Breast epithelium (tissue), 4 donors: ENCODE data around the gene ZNF653. TPM values are rescaled to one million over a fixed set of nuclear protein-coding genes. Genes with fewer than 3 reads are reported as not detected.
"Not testable (repeated sequence)": the region's sequence is repeated elsewhere in the genome, so short reads cannot be mapped to it uniquely, and the experiment has no call there.

Experiments
- DNase-seq, 2 donors: peaks; one replicate each; pipeline ENCODE4 v3.0.0-alpha.2; 2019; ENCODE audit warnings: low spot score in 2 of 2
- H3K27ac ChIP-seq, 2 donors: fragments of 200-600 bp; sonication (generic) in 1 of 2; one replicate each; pipeline ENCODE4 v1.5.1; 2016 to 2019; ENCODE audit warnings: mild to moderate bottlenecking in 1 of 2
- H3K27me3 ChIP-seq, 2 donors: fragments of 200-600 bp; sonication (generic) in 1 of 2; one replicate each; pipeline versions ENCODE4 v1.5.1 to v1.6.0; 2017 to 2019; ENCODE audit warnings: control low read depth in 1 of 2, mild to moderate bottlenecking in 1 of 2
- H3K36me3 ChIP-seq: fragments of 200-600 bp; one replicate; pipeline ENCODE4 v1.5.1; 2019
- H3K4me1 ChIP-seq, 2 donors: fragments of 200-600 bp; sonication (generic); one replicate each; pipeline ENCODE4 v1.5.1; 2016 to 2019; ENCODE audit warnings: control low read depth in 1 of 2
- H3K4me3 ChIP-seq, 3 donors: fragments of 200-600 bp; sonication (generic); 1 replicate in 2 of 3; 2 replicates in 1 of 3; pipeline ENCODE4 v1.5.1; 2016 to 2019; ENCODE audit warnings: mild to moderate bottlenecking in 3 of 3, moderate library complexity in 2 of 3
- H3K9me3 ChIP-seq, 2 donors: fragments of 200-600 bp; sonication (generic) in 1 of 2; one replicate each; pipeline ENCODE4 v1.5.1; 2016 to 2019; ENCODE audit warnings: control low read depth in 1 of 2
- POLR2A ChIP-seq: fragments of 450-650 bp; IDR thresholded peaks from one replicate; pipeline ENCODE4 v1.6.1; 2016; ENCODE audit warnings: antibody characterized with exemption, mild to moderate bottlenecking, moderate library complexity
- POLR2AphosphoS5 ChIP-seq, 3 donors: sonication (generic); formaldehyde crosslinking; IDR thresholded peaks; one replicate each; pipeline ENCODE4 v1.6.1; 2017; ENCODE audit warnings: antibody characterized with exemption in 3 of 3
- intact Hi-C: fragments of 100-400 bp; cut with DNase I; formaldehyde crosslinking; loops from one replicate; pipeline ENCODE4 v1.15.1; 2023; ENCODE audit warnings: low total_unique reads
- total RNA-seq, 3 donors: library from RNA; depleted of rRNA; stranded (reverse); fragments of >200 nt; gene quantifications; one replicate each; pipeline ENCODE4 v1.1.0, GENCODE V29; 2016
- TF ChIP-seq, protein P1 (sequence below), 3 donors: fragments of 450-650 bp; IDR thresholded peaks; one replicate each; pipeline ENCODE4 v1.5.1; 2016 to 2017; ENCODE audit warnings: antibody characterized with exemption in 3 of 3, mild to moderate bottlenecking in 3 of 3, moderate library complexity in 3 of 3

Gene ZNF653
- total RNA-seq, 3 donors from 2014 or later = 3.4 to 14.0 (median 10.8) TPM

DNA sequence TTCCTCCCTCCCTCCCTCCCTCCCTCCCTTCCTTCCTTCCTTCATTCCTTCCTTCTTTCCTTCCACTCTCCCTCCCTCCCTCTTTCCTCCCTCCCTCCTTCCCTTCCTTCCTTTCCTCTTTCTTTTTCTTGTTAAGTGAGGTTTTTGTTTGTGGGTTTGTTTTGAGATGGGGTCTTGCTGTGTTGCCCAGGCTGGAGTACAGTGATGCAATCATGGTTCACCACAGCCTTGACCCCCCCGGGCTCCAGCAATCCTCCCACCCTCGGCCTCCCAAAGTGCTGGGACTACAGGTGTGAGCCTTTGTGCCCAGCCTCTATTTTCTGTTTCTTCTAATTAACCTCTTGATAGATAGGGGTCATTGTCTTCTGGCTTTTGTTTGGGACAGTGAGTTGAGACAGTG lies 44.2 kb downstream of the ZNF653 start:
- Histone ChIP-seq H3K4me1 (no peaks in the 10 kb centered on the region), H3K27me3 (no peaks in the 10 kb centered on the region), H3K27ac (no peak overlapping the region), H3K4me3 (no peak overlapping the region), H3K36me3 (no peaks in the 10 kb centered on the region), H3K9me3 (no peaks in the 10 kb centered on the region)
- TF ChIP-seq POLR2A (no peak), POLR2AphosphoS5 (IDR thresholded peaks at IDR 0.05) (no peak)
- TF ChIP-seq, protein P1, sequence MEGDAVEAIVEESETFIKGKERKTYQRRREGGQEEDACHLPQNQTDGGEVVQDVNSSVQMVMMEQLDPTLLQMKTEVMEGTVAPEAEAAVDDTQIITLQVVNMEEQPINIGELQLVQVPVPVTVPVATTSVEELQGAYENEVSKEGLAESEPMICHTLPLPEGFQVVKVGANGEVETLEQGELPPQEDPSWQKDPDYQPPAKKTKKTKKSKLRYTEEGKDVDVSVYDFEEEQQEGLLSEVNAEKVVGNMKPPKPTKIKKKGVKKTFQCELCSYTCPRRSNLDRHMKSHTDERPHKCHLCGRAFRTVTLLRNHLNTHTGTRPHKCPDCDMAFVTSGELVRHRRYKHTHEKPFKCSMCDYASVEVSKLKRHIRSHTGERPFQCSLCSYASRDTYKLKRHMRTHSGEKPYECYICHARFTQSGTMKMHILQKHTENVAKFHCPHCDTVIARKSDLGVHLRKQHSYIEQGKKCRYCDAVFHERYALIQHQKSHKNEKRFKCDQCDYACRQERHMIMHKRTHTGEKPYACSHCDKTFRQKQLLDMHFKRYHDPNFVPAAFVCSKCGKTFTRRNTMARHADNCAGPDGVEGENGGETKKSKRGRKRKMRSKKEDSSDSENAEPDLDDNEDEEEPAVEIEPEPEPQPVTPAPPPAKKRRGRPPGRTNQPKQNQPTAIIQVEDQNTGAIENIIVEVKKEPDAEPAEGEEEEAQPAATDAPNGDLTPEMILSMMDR (IDR thresholded peaks at IDR 0.05) = no peak
- intact Hi-C loops = no loop called here
- DNase-seq = no peak

DNA sequence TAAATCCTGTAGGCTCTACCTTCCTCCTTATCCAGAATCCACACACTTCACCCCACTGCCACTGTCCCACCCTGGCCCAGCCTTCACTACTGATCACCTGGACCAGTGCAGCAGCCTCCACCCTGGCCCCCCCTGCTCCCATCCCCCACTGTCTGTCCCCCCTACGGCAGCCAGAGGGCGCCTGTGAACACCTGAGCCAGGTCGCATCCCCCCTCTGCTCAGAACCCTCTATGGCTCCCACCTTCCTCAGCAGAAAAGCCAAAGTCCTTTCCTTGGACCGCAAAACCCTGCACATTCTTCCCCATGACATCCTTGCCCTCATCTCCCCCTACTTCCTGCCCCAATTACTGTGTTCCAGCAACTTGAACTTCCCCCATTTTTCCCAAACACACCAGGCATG lies 45.4 kb downstream of the ZNF653 start:
- Histone ChIP-seq H3K9me3 (no peaks in the 10 kb centered on the region), H3K4me3 (no peak overlapping the region), H3K4me1 (no peaks in the 10 kb centered on the region), H3K36me3 (no peaks in the 10 kb centered on the region), H3K27me3 (no peaks in the 10 kb centered on the region), H3K27ac (no peak overlapping the region)
- intact Hi-C loops = no loop called here
- no peak for DNase-seq
- no peak for TF ChIP-seq POLR2AphosphoS5 (IDR thresholded peaks at IDR 0.05)
- TF ChIP-seq, protein P1 (IDR thresholded peaks at IDR 0.05) = no peak
- TF ChIP-seq POLR2A = no peak

DNA sequence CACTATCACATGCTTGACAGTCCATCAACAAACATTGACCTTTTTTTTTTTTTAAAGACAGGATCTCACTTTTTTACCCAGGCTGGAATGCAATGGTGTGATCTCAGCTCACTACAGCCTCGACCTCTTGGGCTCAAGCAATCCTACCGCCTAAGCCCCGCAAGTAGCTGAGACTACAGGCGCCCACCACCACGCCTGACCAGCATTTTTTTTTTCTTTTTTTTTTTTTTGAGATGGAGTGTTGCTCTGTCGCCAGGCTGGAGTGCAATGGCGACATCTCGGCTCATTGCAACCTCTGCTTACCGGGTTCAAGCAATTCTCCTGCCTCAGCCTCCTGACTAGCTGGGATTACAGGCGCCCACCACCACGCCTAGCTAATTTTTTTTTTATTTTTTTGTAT lies 46.7 kb downstream of the ZNF653 start:
- DNase-seq, H3K4me3 ChIP-seq, H3K9me3 ChIP-seq, H3K36me3 ChIP-seq, H3K27ac ChIP-seq, H3K4me1 ChIP-seq, intact Hi-C loops, H3K27me3 ChIP-seq: not testable (repeated sequence)

DNA sequence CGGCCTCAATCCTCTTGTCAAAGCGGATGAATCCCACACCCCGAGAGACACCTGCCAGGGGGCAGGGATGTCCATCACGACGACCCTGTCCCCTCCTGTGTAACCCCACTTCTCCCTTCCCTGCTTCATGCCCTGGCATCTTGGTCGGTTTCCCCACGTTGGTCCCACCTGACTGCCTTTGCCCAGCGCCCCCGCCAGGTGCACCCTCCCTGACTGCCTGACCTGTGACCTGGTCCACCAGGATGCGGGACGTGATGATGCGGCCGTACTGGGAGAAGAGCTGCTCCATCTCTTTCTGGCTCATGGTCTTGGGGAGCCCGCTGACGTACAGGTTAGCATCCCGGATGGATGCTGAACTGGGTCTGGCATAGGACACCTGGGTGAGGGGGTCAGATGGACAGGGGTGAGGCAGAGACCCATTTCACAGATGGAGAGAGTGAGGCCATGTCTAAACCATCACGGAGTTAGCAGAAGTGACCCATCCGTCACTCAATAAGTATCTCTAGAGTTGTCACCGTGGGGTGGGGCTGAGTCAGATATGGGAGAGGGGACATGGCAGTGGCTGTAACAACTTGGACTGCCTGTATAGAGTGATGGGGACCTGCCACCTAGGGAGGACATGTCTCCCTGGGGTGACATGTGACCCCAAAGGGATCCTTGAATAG lies 47.3 kb downstream of the ZNF653 start:
- no peaks in the 10 kb centered on the region for H3K4me1 ChIP-seq
- no peak for DNase-seq
- no peak overlapping the region for H3K4me3 ChIP-seq
- no peaks in the 10 kb centered on the region for H3K27me3 ChIP-seq
- intact Hi-C loops = no loop called here
- no peaks in the 10 kb centered on the region for H3K9me3 ChIP-seq
- no peaks in the 10 kb centered on the region for H3K36me3 ChIP-seq
- TF ChIP-seq POLR2AphosphoS5 (IDR thresholded peaks at IDR 0.05) (no peak), POLR2A (no peak)
- TF ChIP-seq, protein P1 (IDR thresholded peaks at IDR 0.05) = no peak
- H3K27ac ChIP-seq = no peak overlapping the region

DNA sequence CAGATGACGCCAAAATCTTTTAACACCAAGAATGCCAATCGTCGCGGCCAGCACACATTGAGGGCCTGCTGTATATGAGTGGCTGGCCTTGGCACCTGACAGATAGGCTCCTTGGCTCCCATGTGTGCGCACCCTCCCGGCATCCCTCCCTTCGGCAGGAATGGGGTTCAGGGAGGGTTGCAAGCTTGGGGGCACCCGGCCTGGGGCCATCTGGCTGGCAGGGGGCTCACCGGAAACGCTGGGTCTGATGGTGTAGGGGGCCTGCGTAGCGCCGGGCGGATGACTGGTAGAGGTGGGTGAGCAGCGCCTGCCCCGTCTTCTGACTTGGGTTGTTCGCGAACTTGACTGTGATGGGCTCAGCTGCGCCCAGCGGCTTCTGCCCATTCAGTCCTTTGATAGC lies 47.8 kb downstream of the ZNF653 start:
- no peaks in the 10 kb centered on the region for H3K27me3 ChIP-seq
- no peaks in the 10 kb centered on the region for H3K9me3 ChIP-seq
- H3K4me1 ChIP-seq = no peaks in the 10 kb centered on the region
- no peak overlapping the region for H3K27ac ChIP-seq
- intact Hi-C loops = no loop called here
- TF ChIP-seq POLR2A = no peak
- TF ChIP-seq POLR2AphosphoS5 (IDR thresholded peaks at IDR 0.05) = no peak
- TF ChIP-seq, protein P1 (IDR thresholded peaks at IDR 0.05) = no peak
- H3K36me3 ChIP-seq = no peaks in the 10 kb centered on the region
- no peak overlapping the region for H3K4me3 ChIP-seq
- DNase-seq = no peak

DNA sequence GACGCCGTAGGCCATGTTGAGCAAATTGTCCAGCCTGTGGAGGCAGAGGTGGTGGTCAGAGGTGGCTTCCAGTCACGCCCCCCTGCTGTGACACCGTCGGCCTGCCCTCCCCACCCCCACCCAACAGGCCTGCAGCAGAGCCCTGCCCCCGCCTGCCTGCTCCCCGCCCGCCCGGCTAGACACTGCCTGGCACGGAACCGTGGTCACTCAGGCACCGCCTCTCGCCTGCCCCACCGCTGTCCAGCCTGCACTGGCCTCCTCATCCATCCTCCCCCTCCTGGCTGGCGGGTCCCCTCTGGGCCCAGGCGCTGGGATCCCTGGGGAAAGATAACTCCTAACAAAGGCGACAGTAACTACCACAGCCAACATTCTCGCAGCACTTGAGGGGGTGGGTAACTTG lies 48.5 kb downstream of the ZNF653 start:
- no peak for TF ChIP-seq POLR2AphosphoS5 (IDR thresholded peaks at IDR 0.05)
- TF ChIP-seq POLR2A = no peak
- TF ChIP-seq, protein P1 (IDR thresholded peaks at IDR 0.05) = no peak
- Histone ChIP-seq H3K27me3 (no peaks in the 10 kb centered on the region), H3K36me3 (no peaks in the 10 kb centered on the region), H3K4me3 (no peak overlapping the region), H3K4me1 (no peaks in the 10 kb centered on the region), H3K27ac (no peak overlapping the region), H3K9me3 (no peaks in the 10 kb centered on the region)
- intact Hi-C loops = no loop called here
- no peak for DNase-seq
